ENCODE results near the gene POLR3B.

DNA sequence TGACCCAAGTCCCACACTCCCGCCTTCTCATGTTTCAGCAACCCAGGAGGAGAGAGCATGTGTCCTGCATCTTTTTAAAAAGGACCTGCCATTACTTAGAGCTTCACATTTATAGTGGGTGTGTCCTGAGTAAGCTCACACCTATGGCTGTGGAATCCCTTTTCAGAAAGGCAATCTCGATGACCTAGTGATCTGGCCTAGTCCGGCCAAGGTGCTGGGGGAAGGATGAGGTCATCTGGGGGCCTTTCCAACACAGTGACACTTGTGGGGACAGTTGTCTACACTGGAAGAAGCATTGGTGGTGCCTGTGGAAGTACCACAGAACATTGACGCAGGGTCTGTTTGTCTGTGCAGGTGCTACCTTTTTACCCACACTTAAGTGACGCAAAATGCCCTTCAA, 46.9 kb upstream of the POLR3B start:
- TF ChIP-seq POLR2A (IDR thresholded peaks at IDR 0.05), result no peak
- TF ChIP-seq, protein P1, sequence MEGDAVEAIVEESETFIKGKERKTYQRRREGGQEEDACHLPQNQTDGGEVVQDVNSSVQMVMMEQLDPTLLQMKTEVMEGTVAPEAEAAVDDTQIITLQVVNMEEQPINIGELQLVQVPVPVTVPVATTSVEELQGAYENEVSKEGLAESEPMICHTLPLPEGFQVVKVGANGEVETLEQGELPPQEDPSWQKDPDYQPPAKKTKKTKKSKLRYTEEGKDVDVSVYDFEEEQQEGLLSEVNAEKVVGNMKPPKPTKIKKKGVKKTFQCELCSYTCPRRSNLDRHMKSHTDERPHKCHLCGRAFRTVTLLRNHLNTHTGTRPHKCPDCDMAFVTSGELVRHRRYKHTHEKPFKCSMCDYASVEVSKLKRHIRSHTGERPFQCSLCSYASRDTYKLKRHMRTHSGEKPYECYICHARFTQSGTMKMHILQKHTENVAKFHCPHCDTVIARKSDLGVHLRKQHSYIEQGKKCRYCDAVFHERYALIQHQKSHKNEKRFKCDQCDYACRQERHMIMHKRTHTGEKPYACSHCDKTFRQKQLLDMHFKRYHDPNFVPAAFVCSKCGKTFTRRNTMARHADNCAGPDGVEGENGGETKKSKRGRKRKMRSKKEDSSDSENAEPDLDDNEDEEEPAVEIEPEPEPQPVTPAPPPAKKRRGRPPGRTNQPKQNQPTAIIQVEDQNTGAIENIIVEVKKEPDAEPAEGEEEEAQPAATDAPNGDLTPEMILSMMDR (IDR thresholded peaks at IDR 0.05), result no peak
